HL-60 (cell line): ENCODE data around the gene DOCK7.

Source experiments
- DNase-seq, 2 experiments: peaks; one replicate each; pipeline ENCODE4 v3.0.0-alpha.2; 2010 to 2020; ENCODE audit warnings: low read depth in 1 of 2, low spot score in 1 of 2
- H3K27ac ChIP-seq: fragments of 250-450 bp; sonication (Bioruptor Pico); replicated peaks from 2 replicates; pipeline ENCODE4 v1.5.1; 2020; ENCODE audit warnings: mild to moderate bottlenecking, moderate library complexity
- H3K27me3 ChIP-seq: fragments of 250-450 bp; sonication (Bioruptor Pico); 2 replicates; pipeline ENCODE4 v1.5.1; 2021; ENCODE audit warnings: mild to moderate bottlenecking, moderate library complexity; ENCODE audit not compliant: insufficient read depth, poor library complexity, severe bottlenecking
- H3K4me3 ChIP-seq: replicated peaks from 2 replicates; pipeline ENCODE4 v1.5.1; 2011; ENCODE audit warnings: mild to moderate bottlenecking, control low read depth, low read length; ENCODE audit not compliant: insufficient read depth
- GABPA ChIP-seq: IDR thresholded peaks from 2 replicates; pipeline ENCODE4 v1.6.1; 2012; ENCODE audit warnings: low read depth
- POLR2AphosphoS5 ChIP-seq: IDR thresholded peaks from 2 replicates; pipeline ENCODE4 v1.6.1; 2012; ENCODE audit warnings: low read depth
- REST ChIP-seq: IDR thresholded peaks from 2 replicates; pipeline ENCODE4 v1.6.1; 2012; ENCODE audit warnings: low read depth; ENCODE audit not compliant: insufficient replicate concordance
- SPI1 ChIP-seq: IDR thresholded peaks from 2 replicates; pipeline ENCODE4 v1.6.1; 2012; ENCODE audit warnings: low read depth, mild to moderate bottlenecking, borderline replicate concordance
- TF ChIP-seq, protein P1 (sequence below): IDR thresholded peaks from one replicate; pipeline ENCODE4 v1.5.1; 2011; ENCODE audit warnings: low read length, control low read depth, inconsistent platforms; ENCODE audit not compliant: insufficient read depth

The DOCK7 gene

DNA sequence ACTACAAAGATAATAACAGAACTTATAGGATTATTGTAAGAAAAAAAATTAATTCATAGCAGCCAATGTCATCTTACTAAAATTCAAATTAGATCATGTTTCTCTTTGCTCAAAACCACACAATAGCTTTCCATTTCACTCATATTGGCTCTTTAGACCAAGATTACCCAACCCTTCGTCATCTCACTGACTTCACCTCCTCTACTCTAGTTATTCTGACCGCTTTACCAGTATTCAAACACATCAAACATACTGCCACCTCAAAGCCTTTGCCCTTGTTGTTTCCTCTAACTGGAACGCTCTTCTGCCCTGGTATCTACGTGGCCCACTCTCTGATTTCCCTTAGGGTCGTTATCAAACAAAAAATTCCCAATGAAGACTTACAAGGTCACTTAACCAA is 89.1 kb downstream of the DOCK7 start:
- no peak for DNase-seq
- Histone ChIP-seq H3K4me3 (no peak overlapping the region), H3K27ac (no peak overlapping the region), H3K27me3 (no peaks in the 10 kb centered on the region)
- TF ChIP-seq REST = no peak
- TF ChIP-seq POLR2AphosphoS5 = no peak
- TF ChIP-seq SPI1 = no peak

GRCh38 chr1:62597281-62597680 is 90.9 kb downstream of the DOCK7 start, which contains the start of gene ANGPTL3:
Gene ANGPTL3, plus strand, starts transcription at chr1:62597520. Its CDS starts 47 bp downstream, at chr1:62597567.
- Histone ChIP-seq H3K27me3 (no peaks in the 10 kb centered on the region), H3K4me3 (no peak within 1 kb of the TSS), H3K27ac (no peak within 1 kb of the TSS)
- TF ChIP-seq SPI1 = no peak
- TF ChIP-seq, protein P1, sequence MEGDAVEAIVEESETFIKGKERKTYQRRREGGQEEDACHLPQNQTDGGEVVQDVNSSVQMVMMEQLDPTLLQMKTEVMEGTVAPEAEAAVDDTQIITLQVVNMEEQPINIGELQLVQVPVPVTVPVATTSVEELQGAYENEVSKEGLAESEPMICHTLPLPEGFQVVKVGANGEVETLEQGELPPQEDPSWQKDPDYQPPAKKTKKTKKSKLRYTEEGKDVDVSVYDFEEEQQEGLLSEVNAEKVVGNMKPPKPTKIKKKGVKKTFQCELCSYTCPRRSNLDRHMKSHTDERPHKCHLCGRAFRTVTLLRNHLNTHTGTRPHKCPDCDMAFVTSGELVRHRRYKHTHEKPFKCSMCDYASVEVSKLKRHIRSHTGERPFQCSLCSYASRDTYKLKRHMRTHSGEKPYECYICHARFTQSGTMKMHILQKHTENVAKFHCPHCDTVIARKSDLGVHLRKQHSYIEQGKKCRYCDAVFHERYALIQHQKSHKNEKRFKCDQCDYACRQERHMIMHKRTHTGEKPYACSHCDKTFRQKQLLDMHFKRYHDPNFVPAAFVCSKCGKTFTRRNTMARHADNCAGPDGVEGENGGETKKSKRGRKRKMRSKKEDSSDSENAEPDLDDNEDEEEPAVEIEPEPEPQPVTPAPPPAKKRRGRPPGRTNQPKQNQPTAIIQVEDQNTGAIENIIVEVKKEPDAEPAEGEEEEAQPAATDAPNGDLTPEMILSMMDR = no peak
- no peak for TF ChIP-seq GABPA
- TF ChIP-seq POLR2AphosphoS5 = no peak
- TF ChIP-seq REST = no peak
- no peak for DNase-seq

DNA sequence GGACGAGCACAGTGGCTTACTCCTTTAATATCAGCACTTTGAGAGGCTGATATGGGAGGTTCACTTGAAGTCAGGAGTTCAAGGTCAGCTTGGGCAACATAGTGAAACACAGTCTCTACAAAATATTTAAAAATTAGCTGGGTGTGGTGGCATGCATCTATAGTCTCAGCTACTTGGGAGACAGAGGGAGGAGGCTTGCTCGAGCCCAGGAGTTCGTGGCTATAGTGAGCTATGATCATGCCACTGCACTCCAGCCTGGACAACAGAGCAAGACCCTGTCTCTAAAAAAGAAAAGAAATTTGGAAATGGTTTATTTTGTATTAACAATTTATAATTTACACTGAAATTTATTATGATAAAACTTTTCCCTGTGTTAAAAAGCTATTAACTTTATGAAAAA is 92.5 kb downstream of the DOCK7 start:
- DNase-seq = no peak
- Histone ChIP-seq H3K4me3 (no peak overlapping the region), H3K27me3 (no peaks in the 10 kb centered on the region), H3K27ac (no peak overlapping the region)
- TF ChIP-seq SPI1 = no peak
- TF ChIP-seq GABPA = no peak
- TF ChIP-seq, protein P1 = no peak
- no peak for TF ChIP-seq REST
- no peak for TF ChIP-seq POLR2AphosphoS5
